Hematopoietic multipotent progenitor cell treated with erythropoietin and hydrocortisone succinate and interleukin-3 and kit ligand, for 15 days (in vitro differentiated cells): Measurements from ENCODE around the gene EFNA4.

ENCODE experiments used
- DNase-seq: peaks from one replicate; pipeline ENCODE4 v3.0.0-alpha.2; 2015; ENCODE audit warnings: low spot score

EFNA4 gene

DNA sequence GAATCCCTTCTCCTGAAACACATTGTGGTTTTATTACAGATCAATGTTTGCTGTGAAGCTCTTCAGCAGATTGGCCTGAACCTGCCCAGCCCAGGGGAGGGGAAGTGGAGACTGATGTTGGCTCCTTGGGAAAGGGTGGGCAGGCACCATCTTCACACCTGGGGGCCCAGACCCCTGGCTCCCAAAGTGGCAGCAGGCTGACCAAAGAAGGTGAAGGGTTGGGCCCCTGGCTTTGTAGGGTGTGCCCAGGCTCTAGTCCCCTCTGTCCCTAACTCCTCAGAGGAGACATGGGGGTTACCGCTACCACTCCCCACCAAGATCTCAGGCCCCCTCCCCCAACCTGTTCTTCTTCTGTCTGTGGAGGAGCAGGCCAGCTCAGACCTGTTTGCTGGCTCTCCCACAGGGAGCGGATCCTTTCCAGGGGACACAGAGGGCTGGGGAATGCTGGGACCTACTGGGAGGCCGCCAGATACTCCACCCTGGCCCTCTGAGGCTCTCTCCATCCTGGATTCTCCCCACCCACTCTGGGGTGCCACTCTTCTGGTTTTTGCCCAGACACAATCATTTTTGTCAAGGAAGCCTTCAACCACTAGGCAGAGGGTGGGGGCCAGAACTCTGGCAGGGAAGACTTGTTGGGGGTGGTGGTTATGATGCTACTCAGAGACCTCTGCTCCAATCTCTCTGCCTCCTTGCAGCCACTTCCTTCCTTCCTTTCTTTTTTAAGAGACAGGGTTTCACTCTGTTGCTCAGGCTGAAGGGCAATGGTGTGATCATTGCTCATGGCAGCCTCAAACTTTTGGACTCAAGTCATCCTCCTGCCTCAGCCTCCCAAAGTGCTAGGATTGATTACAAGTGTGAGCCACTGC, 10.1 kb downstream of the EFNA4 start:
- no peak for DNase-seq

- no peak for DNase-seq
Observed at GRCh38 chr1:155075535-155075934, 12.0 kb downstream of the EFNA4 start.

DNA sequence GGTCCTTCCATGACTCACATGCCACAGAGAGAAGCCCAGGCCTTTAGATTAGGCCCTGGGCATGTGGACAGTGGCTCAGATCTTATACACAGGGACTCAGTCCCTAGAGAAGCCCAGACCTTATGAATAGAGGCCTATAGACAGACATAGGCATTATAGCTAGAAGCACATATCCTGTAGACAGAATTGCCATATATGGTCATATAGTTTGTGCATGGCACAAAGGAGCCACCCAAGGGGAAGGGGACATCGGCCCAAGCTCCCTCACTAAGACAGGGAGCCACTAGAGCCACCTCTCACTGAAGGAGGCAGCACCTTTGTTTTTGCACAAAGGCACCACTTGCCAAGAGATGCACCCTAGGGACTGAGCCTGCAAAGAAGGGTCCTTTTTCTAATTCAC, 12.8 kb downstream of the EFNA4 start:
- DNase-seq: no peak

- DNase-seq: no peak
Observed at GRCh38 chr1:155077346-155077745, 13.8 kb downstream of the EFNA4 start.

- no peak for DNase-seq
Observed at GRCh38 chr1:155077758-155078445, 14.4 kb downstream of the EFNA4 start.

DNA sequence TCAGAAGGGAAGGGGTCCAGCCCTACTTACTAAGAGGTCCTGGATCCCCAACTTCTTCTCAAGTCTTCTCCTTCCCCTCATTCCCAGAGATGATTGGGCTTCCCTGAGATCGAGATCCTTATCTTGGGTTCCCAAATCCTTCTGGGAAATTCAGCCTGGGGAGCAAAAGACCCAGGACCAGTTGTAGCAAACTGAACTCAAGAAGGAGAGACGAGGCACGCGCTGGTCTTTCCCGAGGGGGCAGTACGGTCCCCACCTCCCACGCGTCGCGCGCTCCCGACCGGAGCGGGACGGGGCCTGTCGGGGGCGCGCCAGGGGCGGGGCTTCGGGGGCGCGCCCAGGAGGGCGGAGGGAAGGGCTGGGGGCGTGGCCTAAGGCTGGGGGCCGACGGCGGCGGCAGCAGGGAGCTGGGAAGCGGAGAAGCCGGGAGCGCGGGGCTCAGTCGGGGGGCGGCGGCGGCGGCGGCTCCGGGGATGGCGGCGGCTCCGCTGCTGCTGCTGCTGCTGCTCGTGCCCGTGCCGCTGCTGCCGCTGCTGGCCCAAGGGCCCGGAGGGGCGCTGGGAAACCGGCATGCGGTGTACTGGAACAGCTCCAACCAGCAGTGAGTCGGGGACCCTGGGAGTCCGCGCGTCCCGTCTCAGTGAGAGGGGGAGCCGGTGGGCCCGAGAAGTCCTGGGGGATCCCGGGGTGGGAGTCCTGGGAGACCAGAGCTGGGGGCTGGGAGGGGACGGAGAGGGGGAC, 15.1 kb downstream of the EFNA4 start, which contains the start of gene EFNA3:
TSS of gene EFNA3 (plus strand) at position 369 of the 741 bp plus-strand sequence. CDS start at position 474, 105 bp downstream.
- DNase-seq: peak; percentile 59

DNA sequence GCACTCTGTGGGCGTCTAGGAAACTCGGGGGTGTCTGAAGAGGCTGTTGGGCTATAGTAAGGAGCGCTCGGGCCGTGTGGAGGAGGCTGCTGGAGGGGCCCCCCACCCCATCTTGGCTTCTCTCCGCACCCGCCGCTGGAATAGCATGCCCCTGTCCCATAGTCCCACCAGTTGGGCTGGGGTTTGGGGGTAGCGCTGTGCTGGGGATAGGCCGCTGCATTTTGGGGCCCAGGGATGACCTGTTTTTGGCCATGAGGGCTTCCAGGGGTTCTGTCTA, 15.6 kb downstream of the EFNA4 start:
- no peak for DNase-seq

DNA sequence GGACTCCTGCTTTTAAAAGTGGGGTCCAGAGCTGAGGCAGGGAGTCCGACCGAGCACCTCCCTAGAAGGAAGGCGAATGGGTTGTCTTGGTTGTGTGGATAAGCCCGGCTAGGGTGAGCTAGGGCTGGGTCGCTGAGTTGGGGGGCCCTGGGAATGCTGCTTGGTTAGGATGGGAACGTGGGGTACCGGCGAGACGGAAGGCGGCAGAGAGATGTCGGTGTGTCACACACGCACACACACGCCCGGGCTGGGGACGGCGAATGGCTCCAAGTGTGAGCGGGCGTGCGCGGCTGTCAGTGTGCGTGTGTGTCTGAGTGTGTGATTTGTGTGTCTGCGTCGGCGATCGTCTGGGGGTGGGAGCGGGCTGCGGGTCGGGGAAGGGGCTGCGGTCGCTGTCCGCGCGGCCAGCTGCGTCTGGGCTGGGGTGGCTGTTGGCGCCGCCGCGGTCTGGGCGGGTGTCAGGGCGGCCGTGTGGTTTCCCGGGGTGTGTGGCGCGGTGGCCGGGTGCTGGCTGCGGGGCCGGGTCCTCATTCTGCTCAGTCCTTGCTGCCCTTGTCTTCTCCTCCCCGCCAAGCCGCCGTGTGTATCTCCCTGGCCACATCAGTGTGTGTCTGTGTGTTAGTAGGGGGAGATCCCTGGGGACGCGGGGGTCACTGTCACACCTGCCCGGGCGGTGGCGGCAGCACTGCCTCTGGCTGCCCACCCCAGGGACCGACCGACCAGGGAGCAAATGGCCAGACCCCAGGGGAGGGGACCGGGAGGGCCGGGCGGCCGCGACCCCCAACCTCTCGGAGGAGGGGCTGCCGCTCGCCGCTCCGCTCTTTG, 16.2 kb downstream of the EFNA4 start:
- DNase-seq: no peak

- no peak for DNase-seq
Observed at GRCh38 chr1:155080312-155081228, 17.0 kb downstream of the EFNA4 start.

GRCh38 chr1:155081472-155082300, 18.1 kb downstream of the EFNA4 start:
- no peak for DNase-seq

DNA sequence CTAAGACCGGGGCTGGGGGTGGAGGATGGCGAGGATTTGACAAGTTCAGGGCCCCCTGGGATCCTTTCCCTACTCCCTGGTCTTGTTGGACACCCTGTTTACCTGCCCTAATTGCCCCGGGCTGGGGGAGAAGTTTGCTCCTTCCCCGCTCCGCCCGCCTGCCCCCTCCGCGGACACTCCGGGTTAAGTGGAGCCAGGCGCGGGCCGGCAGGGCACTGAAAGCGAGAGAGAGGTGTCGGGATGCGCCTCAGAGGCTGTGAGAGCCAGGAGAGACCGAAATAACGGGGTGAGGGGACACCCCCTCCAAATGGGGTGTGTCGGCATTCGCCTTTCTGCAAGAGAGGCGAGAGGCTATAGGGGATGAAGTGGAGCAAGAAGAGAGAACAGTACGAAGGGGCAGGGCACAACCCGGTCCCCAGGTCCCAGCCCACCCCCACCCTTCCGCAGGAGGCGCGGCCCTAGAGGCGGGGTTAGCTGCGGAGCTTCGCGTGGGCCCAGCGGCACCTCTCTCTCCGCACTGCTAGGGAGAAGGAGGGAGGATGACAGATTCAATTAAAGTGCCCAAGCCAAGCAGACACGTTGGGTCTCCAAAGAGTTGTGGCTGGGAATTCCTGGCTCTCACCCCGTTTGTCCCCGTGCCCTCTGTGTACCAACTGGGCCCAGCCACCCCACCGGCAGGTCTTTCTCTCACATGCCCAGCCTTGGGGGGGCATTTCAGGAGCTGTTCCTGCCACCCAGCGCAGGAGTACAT, 18.9 kb downstream of the EFNA4 start:
- no peak for DNase-seq

GRCh38 chr1:155083052-155083541, 19.6 kb downstream of the EFNA4 start:
- no peak for DNase-seq

DNA sequence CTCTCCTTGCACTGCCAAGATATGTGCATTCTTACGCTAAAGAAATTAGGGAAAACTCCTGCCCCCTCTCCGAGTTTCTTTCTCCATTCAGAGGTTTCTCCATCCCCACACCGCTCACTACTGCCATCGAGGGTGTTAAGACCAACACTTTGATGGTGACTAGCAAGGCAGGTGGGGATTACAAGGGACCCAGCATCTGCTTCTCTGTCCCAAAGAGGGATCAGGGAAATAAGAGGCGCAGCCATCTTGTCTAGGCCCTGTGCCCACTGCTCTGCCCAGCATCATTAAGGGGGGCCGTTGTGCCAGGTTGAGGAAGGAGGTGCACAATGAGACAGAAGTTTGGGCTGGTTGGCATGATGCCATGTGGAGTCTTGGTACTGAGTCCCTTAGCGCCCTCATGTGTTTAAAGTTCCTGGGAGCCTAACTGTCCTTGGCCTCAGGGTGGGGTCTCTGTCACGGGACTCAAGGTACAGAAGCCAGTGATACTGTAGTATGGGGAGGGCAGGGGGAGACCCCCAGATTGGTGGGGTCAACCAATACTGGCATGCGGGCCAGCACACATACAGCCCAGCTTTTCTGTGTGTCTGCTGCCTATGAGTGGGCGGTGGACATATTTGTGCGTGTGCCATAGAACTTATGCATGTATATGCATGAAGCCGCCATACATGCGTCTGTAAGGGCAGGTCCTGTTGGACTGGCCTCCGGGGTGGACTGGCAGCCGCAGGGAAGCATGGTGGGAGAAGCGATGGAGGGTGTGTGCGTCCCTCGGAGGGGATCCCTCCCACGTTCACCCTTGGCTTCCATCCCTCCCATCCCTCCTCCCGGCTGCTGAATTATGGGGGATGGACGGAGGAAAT, 20.6 kb downstream of the EFNA4 start:
- peak; percentile 75 for DNase-seq

- peak; percentile 89 for DNase-seq
Observed at GRCh38 chr1:155084722-155085503, 21.4 kb downstream of the EFNA4 start.

DNA sequence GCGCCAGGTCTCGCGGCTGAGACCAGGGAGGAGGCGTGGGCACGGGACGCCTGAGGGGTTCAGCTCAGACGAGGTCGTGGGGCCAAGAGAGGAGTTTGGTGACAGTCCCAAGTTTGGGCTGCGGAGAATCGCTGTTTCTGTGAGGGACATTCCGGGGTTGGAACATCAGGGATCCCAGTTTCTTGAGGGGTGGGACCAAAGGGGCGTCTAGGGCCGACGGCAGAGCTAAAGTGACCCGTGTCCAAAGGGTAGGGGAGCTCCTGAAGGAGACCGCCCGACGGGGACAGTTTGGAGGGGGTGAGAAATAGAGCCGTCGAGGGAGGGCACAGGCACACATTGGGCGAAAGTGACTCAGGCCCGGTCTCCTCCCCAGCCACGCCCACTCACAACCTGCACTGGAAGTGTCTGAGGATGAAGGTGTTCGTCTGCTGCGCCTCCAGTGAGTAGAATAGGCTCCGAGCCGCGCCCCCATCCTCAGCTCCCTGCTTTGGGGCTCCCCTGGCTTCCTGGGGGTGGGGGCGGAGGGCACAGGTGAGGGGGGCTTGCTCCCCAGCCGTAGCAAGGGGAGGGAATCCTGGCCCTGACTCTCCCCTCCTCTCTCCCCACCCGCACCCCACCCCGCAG, 22.1 kb downstream of the EFNA4 start:
- DNase-seq: peak; percentile 87

- DNase-seq: peak; percentile 72
Observed at GRCh38 chr1:155086128-155086741, 22.7 kb downstream of the EFNA4 start.
